ENCODE results near the gene OTUD4. TPM values are rescaled to one million over a fixed set of nuclear protein-coding genes. Genes with fewer than 3 reads are reported as not detected.
A peak's percentile ranks its signal among the peaks of the same experiment; 100 is the strongest.

Gene OTUD4
- polyA plus RNA-seq, 3 donors = 7.5 to 14.4 (median 9.0) TPM

- H4K20me1 ChIP-seq (ENCODE audit: insufficient read depth, low read length) = peaks cover 77% of the 10 kb centered on the region
- no peaks in the 10 kb centered on the region for H3K9me3 ChIP-seq (replicated peaks in 1 of 2; ENCODE audit: control insufficient read depth in 1 of 2, insufficient read depth in 1 of 2, low read length in 2 of 2)
- H3K27me3 ChIP-seq (ENCODE audit: control insufficient read depth in 2 of 2, insufficient read depth in 2 of 2, low read length in 2 of 2) = no peaks in the 10 kb centered on the region
- H3K27me3 Mint-ChIP-seq (ENCODE audit: low read depth in 3 of 3) = no peaks in the 10 kb centered on the region
- H3K36me3 Mint-ChIP-seq = peaks cover 44 to 70% of the 10 kb centered on the region in 2 donors
- no peak overlapping the region for H3K27ac Mint-ChIP-seq
- H2AFZ ChIP-seq (ENCODE audit: insufficient read depth, low read depth, low read length, poor library complexity, severe bottlenecking) = no peak overlapping the region
- no peak overlapping the region for H3K9ac ChIP-seq (ENCODE audit: insufficient read depth, low read length, poor library complexity, severe bottlenecking)
- no peak overlapping the region for H3K4me3 Mint-ChIP-seq
- no CpG with 5 or more reads among the region's 2 CpGs for WGBS (ENCODE audit: insufficient coverage)
- no peaks in the 10 kb centered on the region for H3K4me1 Mint-ChIP-seq
- no peak overlapping the region for H3K27ac ChIP-seq (ENCODE audit: low read depth in 1 of 2, low read length in 2 of 2)
- no peak overlapping the region for H3K4me3 ChIP-seq (replicated peaks in 1 of 3; ENCODE audit: low read depth in 2 of 3, low read length in 3 of 3)
- no peaks in the 10 kb centered on the region for H3K9me3 Mint-ChIP-seq
- DNase-seq = no peak
- intact Hi-C loops (cut with micrococcal nuclease) = no loop called here
- TF ChIP-seq, protein P1, sequence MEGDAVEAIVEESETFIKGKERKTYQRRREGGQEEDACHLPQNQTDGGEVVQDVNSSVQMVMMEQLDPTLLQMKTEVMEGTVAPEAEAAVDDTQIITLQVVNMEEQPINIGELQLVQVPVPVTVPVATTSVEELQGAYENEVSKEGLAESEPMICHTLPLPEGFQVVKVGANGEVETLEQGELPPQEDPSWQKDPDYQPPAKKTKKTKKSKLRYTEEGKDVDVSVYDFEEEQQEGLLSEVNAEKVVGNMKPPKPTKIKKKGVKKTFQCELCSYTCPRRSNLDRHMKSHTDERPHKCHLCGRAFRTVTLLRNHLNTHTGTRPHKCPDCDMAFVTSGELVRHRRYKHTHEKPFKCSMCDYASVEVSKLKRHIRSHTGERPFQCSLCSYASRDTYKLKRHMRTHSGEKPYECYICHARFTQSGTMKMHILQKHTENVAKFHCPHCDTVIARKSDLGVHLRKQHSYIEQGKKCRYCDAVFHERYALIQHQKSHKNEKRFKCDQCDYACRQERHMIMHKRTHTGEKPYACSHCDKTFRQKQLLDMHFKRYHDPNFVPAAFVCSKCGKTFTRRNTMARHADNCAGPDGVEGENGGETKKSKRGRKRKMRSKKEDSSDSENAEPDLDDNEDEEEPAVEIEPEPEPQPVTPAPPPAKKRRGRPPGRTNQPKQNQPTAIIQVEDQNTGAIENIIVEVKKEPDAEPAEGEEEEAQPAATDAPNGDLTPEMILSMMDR (IDR thresholded peaks at IDR 0.05) = no peak
- peaks cover 63 to 81% of the 10 kb centered on the region in 2 donors for H3K36me3 ChIP-seq (replicated peaks in 1 of 2; ENCODE audit: control insufficient read depth in 1 of 2, insufficient read depth in 2 of 2, low read length in 2 of 2)
- no peaks in the 10 kb centered on the region for H3K4me1 ChIP-seq (ENCODE audit: control insufficient read depth in 1 of 2, insufficient read depth in 2 of 2, low read length in 2 of 2)
- peaks cover 58% of the 10 kb centered on the region for H3K79me2 ChIP-seq (ENCODE audit: insufficient read depth, low read length)
- H3K4me2 ChIP-seq (replicated peaks; ENCODE audit: extremely low read depth, low read length, poor library complexity, severe bottlenecking) = no peak overlapping the region
Observed at GRCh38 chr4:145167887-145168286, 12.5 kb downstream of the OTUD4 start.

- H3K27me3 ChIP-seq (ENCODE audit: control insufficient read depth in 2 of 2, insufficient read depth in 2 of 2, low read length in 2 of 2) = no peaks in the 10 kb centered on the region
- no peak overlapping the region for H3K9ac ChIP-seq (ENCODE audit: insufficient read depth, low read length, poor library complexity, severe bottlenecking)
- Mint-ChIP-seq H3K9me3 (no peaks in the 10 kb centered on the region), H3K4me1 (no peaks in the 10 kb centered on the region), H3K27me3 (ENCODE audit: low read depth in 3 of 3) (no peaks in the 10 kb centered on the region), H3K27ac (peak overlapping the region in 2 of 7 donors; percentile 47 to 88), H3K36me3 (peaks cover 55 to 83% of the 10 kb centered on the region in 2 donors), H3K4me3 (no peak overlapping the region)
- no peaks in the 10 kb centered on the region for H3K9me3 ChIP-seq (replicated peaks in 1 of 2; ENCODE audit: control insufficient read depth in 1 of 2, insufficient read depth in 1 of 2, low read length in 2 of 2)
- no peak overlapping the region for H3K4me3 ChIP-seq (replicated peaks in 1 of 3; ENCODE audit: low read depth in 2 of 3, low read length in 3 of 3)
- intact Hi-C loops (cut with micrococcal nuclease) = no loop called here
- 50% methylated on average over 2 of the region's 2 CpGs for WGBS (ENCODE audit: insufficient coverage)
- H4K20me1 ChIP-seq (ENCODE audit: insufficient read depth, low read length) = peaks cover 63% of the 10 kb centered on the region
- no peak overlapping the region for H3K4me2 ChIP-seq (replicated peaks; ENCODE audit: extremely low read depth, low read length, poor library complexity, severe bottlenecking)
- peaks cover 74 to 96% of the 10 kb centered on the region in 2 donors for H3K36me3 ChIP-seq (replicated peaks in 1 of 2; ENCODE audit: control insufficient read depth in 1 of 2, insufficient read depth in 2 of 2, low read length in 2 of 2)
- H3K4me1 ChIP-seq (ENCODE audit: control insufficient read depth in 1 of 2, insufficient read depth in 2 of 2, low read length in 2 of 2) = no peaks in the 10 kb centered on the region
- no peak for DNase-seq
- no peak overlapping the region for H2AFZ ChIP-seq (ENCODE audit: insufficient read depth, low read depth, low read length, poor library complexity, severe bottlenecking)
- peaks cover 22% of the 10 kb centered on the region for H3K79me2 ChIP-seq (ENCODE audit: insufficient read depth, low read length)
- H3K27ac ChIP-seq (ENCODE audit: low read depth in 1 of 2, low read length in 2 of 2) = peak overlapping the region in 1 of 2 donors; percentile 36
- TF ChIP-seq, protein P1 (IDR thresholded peaks at IDR 0.05) = no peak
Observed at GRCh38 chr4:145161549-145161948, 18.8 kb downstream of the OTUD4 start.
